Naive thymus-derived CD8-positive, alpha-beta T cell (primary cell): ENCODE data around the gene INO80. TPM values are rescaled to one million over a fixed set of nuclear protein-coding genes. Genes with fewer than 3 reads are reported as not detected.

Experiments
- ATAC-seq, 2 donors: fragments of 150-1000 bp; cut with Tn5 transposase in 1 of 2; sonication (Bioruptor Pico), chemical (Tn5 transposase) in 1 of 2; 1 replicate in 1 of 2; 2 replicates in 1 of 2; pipeline ENCODE4 v1.10.0; 2021; ENCODE audit warnings: mild to moderate bottlenecking in 2 of 2, moderate library complexity in 2 of 2
- POLR2A ChIA-PET: fragments of 350-600 bp; sonication (Branson Sonifier 250); formaldehyde crosslinking; loops from one replicate; lab custom pipeline; 2021; ENCODE audit warnings: antibody characterized with exemption; lab: Charles Lee
- DNase-seq, 10 donors: peaks; one replicate each; pipeline versions ENCODE4 v3.0.0 to v3.0.0-alpha.2; 2020 to 2022
- H3K27ac Mint-ChIP-seq, 10 donors: one replicate each; pipeline ENCODE4 v1.8.0; 2020 to 2022; ENCODE audit warnings: mild to moderate bottlenecking in 10 of 10, mixed read lengths in 10 of 10, moderate library complexity in 4 of 10, inconsistent platforms in 1 of 10
- H3K27me3 Mint-ChIP-seq, 5 donors: one replicate each; pipeline ENCODE4 v1.8.0; 2021 to 2022; ENCODE audit warnings: mixed read lengths in 5 of 5
- H3K36me3 Mint-ChIP-seq, 3 donors: one replicate each; pipeline ENCODE4 v1.8.0; 2020 to 2022; ENCODE audit warnings: mixed read lengths in 3 of 3, mild to moderate bottlenecking in 2 of 3, inconsistent platforms in 1 of 3
- H3K4me1 Mint-ChIP-seq, 4 donors: one replicate each; pipeline ENCODE4 v1.8.0; 2021 to 2022; ENCODE audit warnings: mixed read lengths in 4 of 4
- H3K4me3 Mint-ChIP-seq, 10 donors: one replicate each; pipeline ENCODE4 v1.8.0; 2020 to 2022; ENCODE audit warnings: mild to moderate bottlenecking in 10 of 10, mixed read lengths in 10 of 10, moderate library complexity in 6 of 10, inconsistent platforms in 1 of 10
- H3K9me3 Mint-ChIP-seq, 9 donors: one replicate each; pipeline ENCODE4 v1.8.0; 2020 to 2022; ENCODE audit warnings: mixed read lengths in 9 of 9, mild to moderate bottlenecking in 3 of 9, inconsistent platforms in 1 of 9, moderate library complexity in 1 of 9
- polyA plus RNA-seq, 3 donors: library from polyadenylated mRNA; unstranded; fragments of 300-500 nt; fragmentation: Illumina TruSeq; gene quantifications; one replicate each; pipeline ENCODE4 v1.2.3, GENCODE V29; 2021
- total RNA-seq, 8 experiments: library from RNA in 2 of 8; stranded (reverse) in 2 of 8; gene quantifications; one replicate each; pipeline ENCODE4 v1.2.3 and lab custom pipeline; 2021 to 2026

The INO80 gene
- total and polyA plus RNA-seq, 5 experiments from 2014 or later = 2.2 to 38.2 (median 8.0) TPM

- no peak for DNase-seq
- Mint-ChIP-seq H3K27ac (peak overlapping the region in 3 of 10 donors; percentile 25 to 56 (median 25)), H3K9me3 (no peaks in the 10 kb centered on the region), H3K36me3 (no peaks in the 10 kb centered on the region), H3K4me3 (peak overlapping the region in 3 of 10 donors; percentile 26 to 39 (median 30)), H3K27me3 (no peaks in the 10 kb centered on the region), H3K4me1 (peaks cover 13 to 35% (median 31%) of the 10 kb centered on the region in 4 donors)
- no peak for ATAC-seq
- POLR2A ChIA-PET = no interaction called here
Measured at GRCh38 chr15:40944510-40945296, 171.4 kb downstream of the INO80 start.

GRCh38 chr15:40943764-40944365 lies 172.2 kb downstream of the INO80 start:
- DNase-seq = no peak
- H3K27me3 Mint-ChIP-seq = no peaks in the 10 kb centered on the region
- H3K36me3 Mint-ChIP-seq = no peaks in the 10 kb centered on the region
- ATAC-seq = no peak
- H3K4me1 Mint-ChIP-seq = peaks cover 16 to 39% (median 35%) of the 10 kb centered on the region in 4 donors
- POLR2A ChIA-PET = interaction anchor here (3.5 to 4.3 kb wide), 2 partner anchors 10 to 14 kb away, joined by 47 to 50 read pairs; partner anchors contain the start of genes CHAC1 and DLL4
- H3K4me3 Mint-ChIP-seq = peak overlapping the region in 9 of 10 donors; percentile 4 to 86 (median 39)
- peak overlapping the region in 3 of 10 donors; percentile 13 to 56 (median 25) for H3K27ac Mint-ChIP-seq
- no peaks in the 10 kb centered on the region for H3K9me3 Mint-ChIP-seq

- Mint-ChIP-seq H3K36me3 (no peaks in the 10 kb centered on the region), H3K4me1 (peaks cover 18 to 39% (median 35%) of the 10 kb centered on the region in 4 donors), H3K9me3 (no peaks in the 10 kb centered on the region), H3K4me3 (peak overlapping the region; percentile 75 to 89 (median 82)), H3K27me3 (no peaks in the 10 kb centered on the region), H3K27ac (peak overlapping the region in 9 of 10 donors; percentile 55 to 91 (median 79))
- no peak for DNase-seq
- POLR2A ChIA-PET = interaction anchor here (0.6 to 4.3 kb wide), 7 partner anchors 10 to 293 kb away, joined by 3 to 50 read pairs (median 5); partner anchors contain the start of genes CHAC1, CHP1 and DLL4
- ATAC-seq = no peak
Measured at GRCh38 chr15:40942878-40943277, 173.2 kb downstream of the INO80 start.

GRCh38 chr15:40942337-40942854 lies 173.7 kb downstream of the INO80 start:
- DNase-seq (peak in 2 of 10 donors; percentile 25 to 44), ATAC-seq (peak in 1 of 2 donors; percentile 10)
- POLR2A ChIA-PET = interaction anchor here (0.6 to 4.3 kb wide), 12 partner anchors 11 to 293 kb away, joined by 3 to 50 read pairs (median 5); partner anchors contain the start of genes CHAC1, CHP1, DLL4 and INO80
- no peaks in the 10 kb centered on the region for H3K9me3 Mint-ChIP-seq
- peak overlapping the region; percentile 55 to 91 (median 80) for H3K27ac Mint-ChIP-seq
- no peaks in the 10 kb centered on the region for H3K36me3 Mint-ChIP-seq
- H3K27me3 Mint-ChIP-seq = no peaks in the 10 kb centered on the region
- H3K4me3 Mint-ChIP-seq = peak overlapping the region; percentile 75 to 89 (median 82)
- H3K4me1 Mint-ChIP-seq = peaks cover 18 to 39% (median 35%) of the 10 kb centered on the region in 4 donors

- Mint-ChIP-seq H3K27me3 (no peaks in the 10 kb centered on the region), H3K9me3 (no peaks in the 10 kb centered on the region), H3K36me3 (no peaks in the 10 kb centered on the region), H3K4me3 (peak overlapping the region; percentile 75 to 89 (median 82)), H3K4me1 (peaks cover 18 to 39% (median 35%) of the 10 kb centered on the region in 4 donors), H3K27ac (peak overlapping the region; percentile 78 to 94 (median 86))
- DNase-seq (peak; percentile 43 to 80 (median 68)), ATAC-seq (peak; percentile 59 to 81)
- POLR2A ChIA-PET = interaction anchor here (0.6 to 4.3 kb wide), 13 partner anchors 8 to 175 kb away, joined by 3 to 50 read pairs (median 5); partner anchors contain the start of genes CHAC1, DLL4, INO80 and VPS18
Measured at GRCh38 chr15:40941528-40942336, 174.3 kb downstream of the INO80 start.

- peak overlapping the region; percentile 6 to 79 (median 65) for H3K4me3 Mint-ChIP-seq
- DNase-seq (no peak), ATAC-seq (no peak)
- no peaks in the 10 kb centered on the region for H3K9me3 Mint-ChIP-seq
- H3K4me1 Mint-ChIP-seq = peaks cover 18 to 39% (median 35%) of the 10 kb centered on the region in 4 donors
- no peaks in the 10 kb centered on the region for H3K27me3 Mint-ChIP-seq
- no peaks in the 10 kb centered on the region for H3K36me3 Mint-ChIP-seq
- peak overlapping the region; percentile 63 to 94 (median 84) for H3K27ac Mint-ChIP-seq
- POLR2A ChIA-PET = interaction anchor here (0.6 to 4.3 kb wide), 11 partner anchors 9 to 342 kb away, joined by 3 to 50 read pairs (median 5); partner anchors contain the start of genes CHAC1, DLL4 and INO80
Measured at GRCh38 chr15:40941068-40941527, 175.0 kb downstream of the INO80 start.

GRCh38 chr15:40940296-40940801 lies 175.7 kb downstream of the INO80 start:
- H3K4me3 Mint-ChIP-seq = peak overlapping the region in 9 of 10 donors; percentile 6 to 79 (median 65)

GRCh38 chr15:40938536-40938870 lies 177.6 kb downstream of the INO80 start:
- H3K4me1 Mint-ChIP-seq = peaks cover 18 to 33% (median 29%) of the 10 kb centered on the region in 4 donors
- H3K9me3 Mint-ChIP-seq = no peaks in the 10 kb centered on the region
- peaks cover 0 to 2% (median 0%) of the 10 kb centered on the region in 5 donors for H3K27me3 Mint-ChIP-seq
- no peaks in the 10 kb centered on the region for H3K36me3 Mint-ChIP-seq
- peak overlapping the region in 2 of 10 donors; percentile 50 to 78 for H3K27ac Mint-ChIP-seq
- peak in 1 of 2 donors; percentile 64 for ATAC-seq
- POLR2A ChIA-PET = interaction anchor here (1.0 kb wide), 1 partner anchor 33 kb away, joined by 3 read pairs; no protein-coding TSS in a partner anchor
- no peak for DNase-seq
- H3K4me3 Mint-ChIP-seq = no peak overlapping the region

More at GRCh38 chr15:40940296-40940801, 175.7 kb downstream of the INO80 start:
- H3K9me3 Mint-ChIP-seq = no peaks in the 10 kb centered on the region
- H3K27me3 Mint-ChIP-seq = no peaks in the 10 kb centered on the region
- ATAC-seq = peak; percentile 19 to 38
- H3K4me1 Mint-ChIP-seq = peaks cover 18 to 39% (median 35%) of the 10 kb centered on the region in 4 donors
- no peaks in the 10 kb centered on the region for H3K36me3 Mint-ChIP-seq
- peak in 1 of 10 donors; percentile 29 for DNase-seq
- POLR2A ChIA-PET = interaction anchor here (0.6 to 4.3 kb wide), 7 partner anchors 9 to 341 kb away, joined by 3 to 50 read pairs (median 7); partner anchors contain the start of genes CHAC1 and DLL4
- H3K27ac Mint-ChIP-seq = peak overlapping the region; percentile 63 to 94 (median 84)

- Mint-ChIP-seq H3K27me3 (peaks cover 0 to 6% (median 0%) of the 10 kb centered on the region in 5 donors), H3K4me3 (no peak overlapping the region), H3K4me1 (peaks cover 17 to 29% (median 24%) of the 10 kb centered on the region in 4 donors), H3K36me3 (no peaks in the 10 kb centered on the region), H3K27ac (peak overlapping the region in 6 of 10 donors; percentile 14 to 78 (median 29)), H3K9me3 (no peaks in the 10 kb centered on the region)
- ATAC-seq (peak; percentile 35 to 54), DNase-seq (peak in 2 of 10 donors; percentile 17 to 39)
- POLR2A ChIA-PET = interaction anchor here (1.0 kb wide), 1 partner anchor 33 kb away, joined by 3 read pairs; no protein-coding TSS in a partner anchor
Measured at GRCh38 chr15:40937762-40938535, 178.1 kb downstream of the INO80 start.
